ENCODE data around the gene ALKBH6. TPM values are rescaled to one million over a fixed set of nuclear protein-coding genes. Genes with fewer than 3 reads are reported as not detected.

ALKBH6 gene
- total RNA-seq, 1 experiment from 2014 or later = 32.5 TPM

GRCh38 chr19:36032251-36033104 lies 18.5 kb upstream of the ALKBH6 start, which contains the start of gene CLIP3:
CLIP3 (minus strand) TSS chr19:36032873; CDS start chr19:36032357, 516 bp downstream.
- Histone ChIP-seq H2BK20ac (ENCODE audit: low read depth, low read length, poor library complexity, severe bottlenecking) (no peak within 1 kb of the TSS), H3K27ac (ENCODE audit: insufficient read length, low read depth, low read length) (no peak within 1 kb of the TSS), H2BK12ac (ENCODE audit: insufficient read length, low read depth, low read length) (no peak within 1 kb of the TSS), H3K27me3 (ENCODE audit: insufficient read depth, low read length) (no peaks in the 10 kb centered on the region), H3K9me3 (ENCODE audit: control insufficient read depth, low read depth, low read length) (no peaks in the 10 kb centered on the region), H3K4ac (ENCODE audit: low read depth, low read length) (no peak within 1 kb of the TSS), H2BK15ac (ENCODE audit: low read depth, low read length) (no peak within 1 kb of the TSS), H3K56ac (ENCODE audit: insufficient read length, low read depth, low read length) (no peak within 1 kb of the TSS), H4K8ac (replicated peaks; ENCODE audit: insufficient read length, low read depth, low read length) (no peak within 1 kb of the TSS), H3K14ac (ENCODE audit: insufficient read depth, low read length) (no peak within 1 kb of the TSS), H3K23ac (ENCODE audit: insufficient read length, low read depth, low read length) (no peak within 1 kb of the TSS), H3K4me1 (ENCODE audit: insufficient read depth, low read length) (no peaks in the 10 kb centered on the region; the same call in 1 of the 2 replicates), H4K20me1 (ENCODE audit: control insufficient read depth, insufficient read depth, insufficient read length) (no peaks in the 10 kb centered on the region), H3K23me2 (ENCODE audit: insufficient read length, low read depth, low read length, poor library complexity, severe bottlenecking) (peaks cover 12% of the 10 kb centered on the region), H2AK5ac (ENCODE audit: insufficient read length, low read length) (no peak within 1 kb of the TSS), H3T11ph (ENCODE audit: low read length) (no peak within 1 kb of the TSS), H3K18ac (ENCODE audit: insufficient read length, low read depth, low read length) (no peak within 1 kb of the TSS), H4K91ac (ENCODE audit: insufficient read length, low read depth, low read length) (no peak within 1 kb of the TSS), H3K9ac (ENCODE audit: extremely low read depth, insufficient read length, low read length) (no peak within 1 kb of the TSS), H2BK5ac (ENCODE audit: insufficient read length, low read length) (no peak within 1 kb of the TSS), H2AFZ (ENCODE audit: low read length) (no peak within 1 kb of the TSS), H3K79me1 (ENCODE audit: insufficient read depth, low read depth, low read length, poor library complexity, severe bottlenecking) (no peaks in the 10 kb centered on the region), H2BK120ac (ENCODE audit: low read depth, low read length, poor library complexity, severe bottlenecking) (no peak within 1 kb of the TSS), H4K5ac (ENCODE audit: insufficient read length, low read depth, low read length) (no peak within 1 kb of the TSS), H3K79me2 (ENCODE audit: insufficient read depth, low read length) (no peaks in the 10 kb centered on the region), H3K4me2 (ENCODE audit: insufficient read depth, insufficient read length, low read length) (peak within 1 kb of the TSS; percentile 37)
- peaks cover 4 to 7% of the 10 kb centered on the region in 2 experiments; a peak in 3 of 4 replicates for H3K4me1 Mint-ChIP-seq
- TF ChIP-seq CTCF (conservative IDR thresholded peaks at IDR 0.05) = no peak; the same call in 2 of the 3 replicates
- H3K27me3 Mint-ChIP-seq (ENCODE audit: low read depth) = peaks cover 12% of the 10 kb centered on the region
- peak; percentile 83 for DNase-seq
- no peaks in the 10 kb centered on the region; a peak in 1 of 5 replicates for H3K9me3 Mint-ChIP-seq
- H3K36me3 Mint-ChIP-seq (ENCODE audit: insufficient read depth in 1 of 3, low read depth in 3 of 3) = peaks cover 0 to 13% (median 6%) of the 10 kb centered on the region in 3 experiments; a peak in 3 of 7 replicates
- 0 out of 7 replicates have a peak within 1 kb of the TSS, but pooled peaks of 1 of the 3 experiments have one; percentile 48 for H3K27ac Mint-ChIP-seq
- WGBS (ENCODE audit: extremely low coverage, insufficient read length, low lambda C conversion rate) = no CpG with 5 or more reads among the region's 51 CpGs
- H3K4me3 Mint-ChIP-seq = peak within 1 kb of the TSS; percentile 85 to 89

Measured in H9 (cell line).